C4-2B (cell line): ENCODE data around the gene EPHB2.

Source experiments
- CTCF ChIP-seq: fragments of 450-650 bp; conservative IDR thresholded peaks from 2 replicates; pipeline ENCODE4 v1.5.1; 2017; ENCODE audit warnings: mild to moderate bottlenecking
- ZFX ChIP-seq: fragments of 450-650 bp; IDR thresholded peaks from 2 replicates; pipeline ENCODE4 v1.6.1; 2017

- TF ChIP-seq CTCF (no peak), ZFX (no peak)
Measured at GRCh38 chr1:22747021-22747734, 36.5 kb downstream of the EPHB2 start.
